HG03060 (cell line): ENCODE results near the gene FAM47E.

Source experiments
- ATAC-seq: cut with Tn5 transposase; IDR thresholded peaks from one replicate; pipeline ENCODE4 v1.9.1; 2021; ENCODE audit warnings: low read depth, moderate number of reproducible peaks; ENCODE audit not compliant: unreplicated experiment

FAM47E gene

GRCh38 chr4:76251441-76252270 is at the start of gene FAM47E:
TSS of gene FAM47E (plus strand) at chr4:76251721. CDS start at chr4:76251747, 26 bp downstream.
- ATAC-seq = no peak

- no peak for ATAC-seq
Measured at GRCh38 chr4:76203541-76203940, 48.0 kb upstream of the FAM47E start.

- ATAC-seq = no peak
Measured at GRCh38 chr4:76204936-76205335, 46.6 kb upstream of the FAM47E start.

GRCh38 chr4:76205476-76205875 is 46.0 kb upstream of the FAM47E start:
- ATAC-seq = no peak

- no peak for ATAC-seq
Measured at GRCh38 chr4:76206222-76206942, 45.1 kb upstream of the FAM47E start.

- no peak for ATAC-seq
Measured at GRCh38 chr4:76207549-76207948, 44.0 kb upstream of the FAM47E start.

GRCh38 chr4:76208005-76208765 is 43.3 kb upstream of the FAM47E start:
- no peak for ATAC-seq

GRCh38 chr4:76209881-76210280 is 41.6 kb upstream of the FAM47E start:
- ATAC-seq = no peak

GRCh38 chr4:76210452-76210851 is 41.1 kb upstream of the FAM47E start:
- no peak for ATAC-seq

- ATAC-seq = no peak
Measured at GRCh38 chr4:76211769-76212708, 39.5 kb upstream of the FAM47E start.

- no peak for ATAC-seq
Measured at GRCh38 chr4:76212851-76213414, 38.6 kb upstream of the FAM47E start.

GRCh38 chr4:76213415-76214176 is 37.9 kb upstream of the FAM47E start, which contains the start of gene SCARB2:
TSS of gene SCARB2 (minus strand) at chr4:76213824. CDS start at chr4:76213543, 281 bp downstream.
- peak; percentile 34 for ATAC-seq

GRCh38 chr4:76214177-76214675 is 37.3 kb upstream of the FAM47E start:
- ATAC-seq = peak; percentile 57

- no peak for ATAC-seq
Measured at GRCh38 chr4:76215077-76215476, 36.4 kb upstream of the FAM47E start.

GRCh38 chr4:76216524-76216923 is 35.0 kb upstream of the FAM47E start:
- no peak for ATAC-seq

GRCh38 chr4:76216975-76217814 is 34.3 kb upstream of the FAM47E start:
- ATAC-seq = no peak

GRCh38 chr4:76219299-76220055 is 32.0 kb upstream of the FAM47E start:
- no peak for ATAC-seq
